ENCODE measurements around the gene TMEM250. TPM values are rescaled to one million over a fixed set of nuclear protein-coding genes. Genes with fewer than 3 reads are reported as not detected.

TMEM250 gene
- total and polyA plus RNA-seq, 5 donors from 2014 or later, result 21.5 to 55.6 (median 45.6) TPM

- Histone ChIP-seq H3K9me3 (ENCODE audit: control insufficient read depth in 2 of 2, low read length in 2 of 2) (no peaks in the 10 kb centered on the region), H3K36me3 (ENCODE audit: control insufficient read depth, insufficient read depth, low read length) (no peaks in the 10 kb centered on the region), H3K4me1 (ENCODE audit: control insufficient read depth, insufficient read depth, low read length, poor library complexity, severe bottlenecking) (no peaks in the 10 kb centered on the region), H3K4me3 (ENCODE audit: low read depth, low read length) (no peak overlapping the region), H3K27ac (ENCODE audit: insufficient read depth, low read length, poor library complexity, severe bottlenecking) (no peak overlapping the region), H3K27me3 (ENCODE audit: control insufficient read depth, insufficient read depth, low read length) (no peaks in the 10 kb centered on the region)
- Mint-ChIP-seq H3K27me3 (no peaks in the 10 kb centered on the region), H3K4me1 (peaks cover 0 to 12% (median 6%) of the 10 kb centered on the region in 4 donors), H3K4me3 (no peak overlapping the region), H3K27ac (no peak overlapping the region), H3K36me3 (no peaks in the 10 kb centered on the region), H3K9me3 (no peaks in the 10 kb centered on the region)
- no peak for ATAC-seq (ENCODE audit: low read depth in 2 of 2)
- DNase-seq, result no peak
Observed at GRCh38 chr9:136082496-136083361, 35.9 kb downstream of the TMEM250 start.

- Histone ChIP-seq H3K9me3 (ENCODE audit: control insufficient read depth in 2 of 2, low read length in 2 of 2) (no peaks in the 10 kb centered on the region), H3K27me3 (ENCODE audit: control insufficient read depth, insufficient read depth, low read length) (no peaks in the 10 kb centered on the region), H3K27ac (ENCODE audit: insufficient read depth, low read length, poor library complexity, severe bottlenecking) (no peak overlapping the region), H3K4me3 (ENCODE audit: low read depth, low read length) (no peak overlapping the region), H3K36me3 (ENCODE audit: control insufficient read depth, insufficient read depth, low read length) (no peaks in the 10 kb centered on the region), H3K4me1 (ENCODE audit: control insufficient read depth, insufficient read depth, low read length, poor library complexity, severe bottlenecking) (no peaks in the 10 kb centered on the region)
- Mint-ChIP-seq H3K36me3 (no peaks in the 10 kb centered on the region), H3K9me3 (no peaks in the 10 kb centered on the region), H3K4me3 (no peak overlapping the region), H3K27me3 (no peaks in the 10 kb centered on the region), H3K27ac (no peak overlapping the region), H3K4me1 (peaks cover 0 to 15% (median 6%) of the 10 kb centered on the region in 4 donors)
- ATAC-seq (ENCODE audit: low read depth in 2 of 2) (no peak), DNase-seq (no peak)
Observed at GRCh38 chr9:136081826-136082495, 36.7 kb downstream of the TMEM250 start.

GRCh38 chr9:136081113-136081825, 37.4 kb downstream of the TMEM250 start:
- no peaks in the 10 kb centered on the region for H3K36me3 ChIP-seq (ENCODE audit: control insufficient read depth, insufficient read depth, low read length)
- no peaks in the 10 kb centered on the region for H3K27me3 ChIP-seq (ENCODE audit: control insufficient read depth, insufficient read depth, low read length)
- H3K9me3 Mint-ChIP-seq, result no peaks in the 10 kb centered on the region
- H3K27ac ChIP-seq (ENCODE audit: insufficient read depth, low read length, poor library complexity, severe bottlenecking), result no peak overlapping the region
- H3K4me1 ChIP-seq (ENCODE audit: control insufficient read depth, insufficient read depth, low read length, poor library complexity, severe bottlenecking), result no peaks in the 10 kb centered on the region
- no peak overlapping the region for H3K4me3 ChIP-seq (ENCODE audit: low read depth, low read length)
- H3K4me3 Mint-ChIP-seq, result no peak overlapping the region
- H3K36me3 Mint-ChIP-seq, result peaks cover 1% of the 10 kb centered on the region
- peaks cover 0 to 19% (median 8%) of the 10 kb centered on the region in 4 donors for H3K4me1 Mint-ChIP-seq
- no peaks in the 10 kb centered on the region for H3K9me3 ChIP-seq (ENCODE audit: control insufficient read depth in 2 of 2, low read length in 2 of 2)
- DNase-seq, result no peak
- no peak for ATAC-seq (ENCODE audit: low read depth in 2 of 2)
- H3K27me3 Mint-ChIP-seq, result peaks cover 3% of the 10 kb centered on the region
- H3K27ac Mint-ChIP-seq, result no peak overlapping the region

DNA sequence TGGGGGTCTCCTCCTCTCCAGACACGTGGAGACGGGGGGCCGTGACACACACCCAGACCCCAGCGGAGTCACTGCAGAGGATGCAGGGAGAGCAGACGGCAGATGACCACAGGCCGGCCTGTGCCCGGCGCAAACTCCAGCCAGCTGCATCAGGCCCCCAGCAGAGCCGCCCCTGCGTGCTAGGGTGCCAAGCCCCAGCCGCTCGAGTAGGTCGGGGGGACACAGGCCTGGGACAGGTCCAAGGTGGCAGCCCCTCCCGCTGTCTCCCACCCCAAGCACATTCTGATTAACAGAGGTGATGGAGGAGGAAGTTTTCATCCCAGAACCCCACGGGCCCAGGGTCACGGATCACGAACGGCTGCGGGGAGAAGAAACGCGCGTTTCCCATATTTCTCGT, 38.0 kb downstream of the TMEM250 start:
- no peak for ATAC-seq (ENCODE audit: low read depth in 2 of 2)

DNA sequence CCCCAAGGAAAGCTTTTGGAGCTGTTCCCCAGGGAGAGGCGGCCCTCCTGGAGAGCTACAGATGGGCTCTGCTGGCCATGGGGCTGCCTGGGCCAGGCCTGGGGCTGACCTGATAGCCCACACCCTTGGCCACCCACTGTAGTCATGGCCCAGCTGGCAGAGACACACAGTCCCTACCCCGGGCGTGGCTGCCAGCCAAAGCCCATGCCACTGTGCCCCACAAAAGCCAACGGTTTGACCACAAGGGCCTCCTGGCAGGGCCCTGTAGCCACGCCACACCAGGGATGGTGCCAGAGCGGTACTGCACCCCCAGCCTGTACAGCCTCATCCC, 38.8 kb downstream of the TMEM250 start:
- Mint-ChIP-seq H3K4me1 (peaks cover 0 to 25% (median 13%) of the 10 kb centered on the region in 4 donors), H3K4me3 (no peak overlapping the region), H3K36me3 (peaks cover 7% of the 10 kb centered on the region), H3K27ac (peak overlapping the region in 1 of 3 donors; percentile 31), H3K9me3 (no peaks in the 10 kb centered on the region), H3K27me3 (peaks cover 7% of the 10 kb centered on the region)
- DNase-seq (no peak), ATAC-seq (ENCODE audit: low read depth in 2 of 2) (no peak)
- Histone ChIP-seq H3K4me1 (ENCODE audit: control insufficient read depth, insufficient read depth, low read length, poor library complexity, severe bottlenecking) (no peaks in the 10 kb centered on the region), H3K27ac (ENCODE audit: insufficient read depth, low read length, poor library complexity, severe bottlenecking) (no peak overlapping the region), H3K4me3 (ENCODE audit: low read depth, low read length) (no peak overlapping the region), H3K9me3 (ENCODE audit: control insufficient read depth in 2 of 2, low read length in 2 of 2) (no peaks in the 10 kb centered on the region), H3K27me3 (ENCODE audit: control insufficient read depth, insufficient read depth, low read length) (no peaks in the 10 kb centered on the region), H3K36me3 (ENCODE audit: control insufficient read depth, insufficient read depth, low read length) (no peaks in the 10 kb centered on the region)

More for the DNA sequence above, 38.0 kb downstream of the TMEM250 start:
- Mint-ChIP-seq H3K4me1 (peaks cover 0 to 24% (median 12%) of the 10 kb centered on the region in 4 donors), H3K27ac (no peak overlapping the region), H3K9me3 (no peaks in the 10 kb centered on the region), H3K4me3 (no peak overlapping the region), H3K36me3 (peaks cover 7% of the 10 kb centered on the region), H3K27me3 (peaks cover 7% of the 10 kb centered on the region)
- Histone ChIP-seq H3K36me3 (ENCODE audit: control insufficient read depth, insufficient read depth, low read length) (no peaks in the 10 kb centered on the region), H3K4me3 (ENCODE audit: low read depth, low read length) (no peak overlapping the region), H3K27me3 (ENCODE audit: control insufficient read depth, insufficient read depth, low read length) (no peaks in the 10 kb centered on the region), H3K4me1 (ENCODE audit: control insufficient read depth, insufficient read depth, low read length, poor library complexity, severe bottlenecking) (no peaks in the 10 kb centered on the region), H3K27ac (ENCODE audit: insufficient read depth, low read length, poor library complexity, severe bottlenecking) (no peak overlapping the region), H3K9me3 (ENCODE audit: control insufficient read depth in 2 of 2, low read length in 2 of 2) (no peaks in the 10 kb centered on the region)
- DNase-seq, result no peak

DNA sequence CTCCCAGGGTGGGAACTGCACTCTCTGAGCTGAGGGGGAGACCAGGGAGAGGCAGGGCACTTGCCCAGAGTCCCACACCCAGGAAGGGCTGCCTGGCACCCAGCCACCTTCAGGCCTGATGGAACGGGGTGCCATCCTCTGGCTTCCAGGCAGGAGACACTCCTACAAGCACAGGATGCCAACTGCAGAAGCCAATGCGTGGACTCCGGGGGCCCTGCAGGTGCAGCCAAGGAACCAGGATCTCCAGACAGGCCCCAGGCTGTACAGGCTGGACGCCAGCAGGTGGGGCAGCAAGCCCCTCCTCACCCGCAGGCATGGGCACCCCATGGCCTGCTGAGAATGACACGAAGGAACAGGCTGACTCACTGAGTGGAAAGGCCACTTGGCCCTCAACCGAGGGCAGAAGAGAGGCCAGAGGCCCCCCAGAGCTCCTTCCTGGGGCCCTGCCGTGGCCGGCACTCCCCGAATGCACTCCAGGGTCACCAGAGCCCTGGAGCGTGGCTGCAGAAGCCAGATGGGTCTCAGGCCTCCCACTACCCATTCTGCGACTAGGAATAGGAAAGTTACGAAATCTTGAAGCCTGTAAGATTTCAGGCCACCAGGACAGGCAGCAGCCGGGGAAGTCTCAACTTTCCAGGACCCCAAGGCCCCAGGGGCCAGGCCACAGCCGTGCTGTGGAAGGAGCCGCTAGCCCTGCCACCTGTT, 39.3 kb downstream of the TMEM250 start:
- Mint-ChIP-seq H3K27me3 (peaks cover 7% of the 10 kb centered on the region), H3K9me3 (no peaks in the 10 kb centered on the region), H3K27ac (no peak overlapping the region), H3K36me3 (peaks cover 7% of the 10 kb centered on the region), H3K4me1 (peaks cover 0 to 20% (median 10%) of the 10 kb centered on the region in 4 donors), H3K4me3 (no peak overlapping the region)
- Histone ChIP-seq H3K4me1 (ENCODE audit: control insufficient read depth, insufficient read depth, low read length, poor library complexity, severe bottlenecking) (no peaks in the 10 kb centered on the region), H3K9me3 (ENCODE audit: control insufficient read depth in 2 of 2, low read length in 2 of 2) (no peaks in the 10 kb centered on the region), H3K27ac (ENCODE audit: insufficient read depth, low read length, poor library complexity, severe bottlenecking) (no peak overlapping the region), H3K4me3 (ENCODE audit: low read depth, low read length) (no peak overlapping the region), H3K27me3 (ENCODE audit: control insufficient read depth, insufficient read depth, low read length) (no peaks in the 10 kb centered on the region), H3K36me3 (ENCODE audit: control insufficient read depth, insufficient read depth, low read length) (no peaks in the 10 kb centered on the region)
- DNase-seq, result no peak
- ATAC-seq (ENCODE audit: low read depth in 2 of 2), result no peak

- Mint-ChIP-seq H3K36me3 (peaks cover 7% of the 10 kb centered on the region), H3K27ac (no peak overlapping the region), H3K27me3 (peaks cover 7% of the 10 kb centered on the region), H3K4me3 (no peak overlapping the region), H3K9me3 (no peaks in the 10 kb centered on the region), H3K4me1 (peaks cover 0 to 17% (median 9%) of the 10 kb centered on the region in 4 donors)
- Histone ChIP-seq H3K27ac (ENCODE audit: insufficient read depth, low read length, poor library complexity, severe bottlenecking) (no peak overlapping the region), H3K27me3 (ENCODE audit: control insufficient read depth, insufficient read depth, low read length) (no peaks in the 10 kb centered on the region), H3K4me1 (ENCODE audit: control insufficient read depth, insufficient read depth, low read length, poor library complexity, severe bottlenecking) (no peaks in the 10 kb centered on the region), H3K9me3 (ENCODE audit: control insufficient read depth in 2 of 2, low read length in 2 of 2) (no peaks in the 10 kb centered on the region), H3K36me3 (ENCODE audit: control insufficient read depth, insufficient read depth, low read length) (no peaks in the 10 kb centered on the region), H3K4me3 (ENCODE audit: low read depth, low read length) (no peak overlapping the region)
- no peak for DNase-seq
- no peak for ATAC-seq (ENCODE audit: low read depth in 2 of 2)
Observed at GRCh38 chr9:136078498-136079011, 40.1 kb downstream of the TMEM250 start.

Data from CD4-positive, CD25-positive, alpha-beta regulatory T cell (primary cell).